Measurements from ENCODE around the gene KRTAP2-2.
"Not testable (repeated sequence)": the region's sequence is repeated elsewhere in the genome, so short reads cannot be mapped to it uniquely, and the experiment has no call there.

Gene KRTAP2-2

GRCh38 chr17:41055130-41055529 lies at the start of gene KRTAP2-2:
KRTAP2-2 (minus strand) TSS chr17:41055230; CDS start chr17:41055211, 19 bp downstream.
- not testable (repeated sequence) for DNase-seq

GRCh38 chr17:41104386-41105038 lies 49.5 kb upstream of the KRTAP2-2 start:
- DNase-seq: not testable (repeated sequence)

- DNase-seq: no peak
These were observed 48.9 kb upstream of the KRTAP2-2 start for GRCh38 chr17:41103896-41104295.

- DNase-seq: no peak
These were observed 46.7 kb upstream of the KRTAP2-2 start, which contains the start of gene KRTAP4-16 for GRCh38 chr17:41101586-41102259. KRTAP4-16 (minus strand) TSS chr17:41102209; CDS start chr17:41102209, 0 bp downstream.

GRCh38 chr17:41099682-41100480 lies 44.9 kb upstream of the KRTAP2-2 start:
- DNase-seq: not testable (repeated sequence)

GRCh38 chr17:41098481-41098880 lies 43.5 kb upstream of the KRTAP2-2 start:
- no peak for DNase-seq

GRCh38 chr17:41098042-41098441 lies 43.0 kb upstream of the KRTAP2-2 start, which contains the start of gene KRTAP4-8:
KRTAP4-8 (minus strand) TSS chr17:41098142; CDS start chr17:41098084, 58 bp downstream.
- DNase-seq: no peak

GRCh38 chr17:41096055-41096454 lies 41.0 kb upstream of the KRTAP2-2 start:
- DNase-seq: peak; percentile 53

GRCh38 chr17:41088760-41089352 lies 33.8 kb upstream of the KRTAP2-2 start:
- not testable (repeated sequence) for DNase-seq

- not testable (repeated sequence) for DNase-seq
These were observed 29.2 kb upstream of the KRTAP2-2 start, which contains the start of gene KRTAP4-7 for GRCh38 chr17:41084100-41084856. KRTAP4-7 (plus strand) TSS chr17:41084150; CDS start chr17:41084207, 57 bp downstream.

- not testable (repeated sequence) for DNase-seq
These were observed 28.4 kb upstream of the KRTAP2-2 start for GRCh38 chr17:41083427-41083826.

- no peak for DNase-seq
These were observed 27.6 kb upstream of the KRTAP2-2 start for GRCh38 chr17:41082626-41083025.

- no peak for DNase-seq
These were observed 21.8 kb upstream of the KRTAP2-2 start for GRCh38 chr17:41076788-41077187.

GRCh38 chr17:41073676-41074075 lies 18.6 kb upstream of the KRTAP2-2 start:
- DNase-seq: no peak

- DNase-seq: no peak
These were observed 16.8 kb upstream of the KRTAP2-2 start for GRCh38 chr17:41071606-41072360.

- no peak for DNase-seq
These were observed 14.0 kb upstream of the KRTAP2-2 start for GRCh38 chr17:41069031-41069430.

- DNase-seq: no peak
These were observed 12.3 kb upstream of the KRTAP2-2 start for GRCh38 chr17:41067281-41067680.

GRCh38 chr17:41065829-41066624 lies 11.0 kb upstream of the KRTAP2-2 start, which contains the start of gene KRTAP2-4:
KRTAP2-4 (minus strand) TSS chr17:41065879; CDS start chr17:41065845, 34 bp downstream.
- no peak for DNase-seq

- not testable (repeated sequence) for DNase-seq
These were observed 10.1 kb upstream of the KRTAP2-2 start for GRCh38 chr17:41065016-41065689.

- no peak for DNase-seq
These were observed 9.3 kb upstream of the KRTAP2-2 start for GRCh38 chr17:41064301-41064700.

Measured in NCI-H1048 (cell line).